ENCODE measurements around the gene ALDH3B1.

Gene ALDH3B1

GRCh38 chr11:68026391-68027105 lies 16.4 kb downstream of the ALDH3B1 start:
- no peak for DNase-seq (ENCODE audit: low read depth in 1 of 2, low spot score in 1 of 2)
- in situ Hi-C loops (cut with HindIII; ENCODE audit: low pct_unique_long_range_greater_than_20kb, low sequenced_read_pairs): no loop called here
- no peak for TF ChIP-seq JUND (IDR thresholded peaks at IDR 0.05; ENCODE audit: low read depth)

- TF ChIP-seq JUND (IDR thresholded peaks at IDR 0.05; ENCODE audit: low read depth): no peak
- in situ Hi-C loops (cut with HindIII; ENCODE audit: low pct_unique_long_range_greater_than_20kb, low sequenced_read_pairs): no loop called here
- no peak for DNase-seq (ENCODE audit: low read depth in 1 of 2, low spot score in 1 of 2)
These were observed 17.5 kb downstream of the ALDH3B1 start for GRCh38 chr11:68027667-68028066.

DNA sequence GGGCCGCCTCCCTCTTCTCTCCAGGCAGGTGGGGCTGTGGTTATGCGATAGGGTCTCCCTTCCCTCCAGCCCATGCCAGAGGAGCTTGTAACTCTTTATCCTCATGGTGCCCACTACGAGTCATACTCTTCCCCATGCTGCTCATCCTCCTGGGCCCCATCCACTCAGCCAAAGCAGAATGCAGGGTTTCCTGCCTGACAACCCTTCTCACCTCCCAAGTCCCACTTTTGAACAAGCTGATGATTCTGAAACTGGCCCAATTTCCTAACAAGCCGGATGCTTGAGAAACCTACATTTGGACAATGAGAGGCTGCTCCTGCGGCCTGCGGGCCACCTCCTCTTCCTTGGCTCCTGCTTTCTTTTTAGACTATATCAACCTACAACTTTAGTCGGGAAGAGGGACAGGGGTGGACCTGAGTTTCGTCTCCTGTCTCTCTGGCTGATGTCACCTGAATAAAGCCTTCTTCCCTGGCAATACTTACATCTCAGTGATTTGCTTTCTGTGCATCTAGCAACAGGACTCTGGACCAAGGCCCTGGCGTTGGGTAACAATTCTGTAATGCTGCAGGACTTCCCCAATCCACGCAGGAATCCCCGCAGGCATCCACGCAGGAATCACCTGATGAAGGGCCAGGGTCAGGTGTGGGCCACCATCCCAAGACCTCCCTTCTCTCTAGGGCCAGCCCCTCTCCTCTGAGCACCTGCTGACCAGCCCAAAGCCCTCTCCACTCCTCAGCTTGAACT lies 18.8 kb downstream of the ALDH3B1 start:
- no peak for DNase-seq (ENCODE audit: low read depth in 1 of 2, low spot score in 1 of 2)

DNA sequence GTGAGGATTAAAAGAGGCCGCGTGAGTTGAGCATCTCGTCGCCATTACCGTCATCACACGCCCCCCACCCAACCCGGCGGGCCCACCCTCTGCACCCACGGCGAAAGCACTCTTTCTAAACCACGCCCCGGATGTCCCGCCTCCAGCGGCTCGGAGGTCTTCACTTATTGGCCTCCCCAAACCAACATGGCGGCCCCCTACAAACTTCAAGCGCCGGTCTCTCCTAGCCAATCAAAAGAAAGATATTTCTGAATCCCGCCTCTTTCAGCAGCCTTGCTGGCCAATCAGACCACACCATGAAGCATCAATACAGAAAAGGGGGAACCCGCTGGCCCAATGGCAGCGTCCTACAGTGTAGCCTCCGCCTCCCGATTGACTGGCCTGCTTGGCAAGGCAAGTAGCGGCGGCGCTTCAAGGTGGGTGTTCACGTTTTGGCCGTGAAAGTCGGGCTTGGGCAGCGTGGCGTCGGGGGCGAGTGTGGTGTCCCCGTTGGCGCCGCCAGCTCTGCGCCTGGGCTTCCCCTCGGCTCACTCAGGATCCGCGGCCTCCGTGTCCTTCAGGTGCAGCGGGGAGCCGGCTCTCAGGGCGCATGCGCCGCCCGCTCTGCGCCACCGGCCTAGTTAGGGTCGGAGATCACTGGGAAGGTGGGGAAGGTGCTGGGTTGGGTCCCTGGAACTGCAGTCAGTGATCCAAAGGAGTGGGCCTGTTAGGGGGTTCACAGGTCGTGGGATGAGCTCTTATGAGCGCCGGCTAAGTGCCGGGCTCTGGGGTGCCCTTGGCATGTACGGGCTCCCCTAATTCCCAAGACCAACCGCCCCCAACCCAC lies 20.4 kb downstream of the ALDH3B1 start, which contains the start of gene NDUFS8:
NDUFS8 (plus strand) TSS at position 364 of the 826 bp plus-strand sequence. CDS start 1,471 bp downstream, outside the sequence.
- DNase-seq (ENCODE audit: low read depth in 1 of 2, low spot score in 1 of 2): peak; percentile 100
- no peak for TF ChIP-seq JUND (IDR thresholded peaks at IDR 0.05; ENCODE audit: low read depth)
- in situ Hi-C loops (cut with HindIII; ENCODE audit: low pct_unique_long_range_greater_than_20kb, low sequenced_read_pairs): no loop called here

More for the DNA sequence above, 18.8 kb downstream of the ALDH3B1 start:
- no peak for TF ChIP-seq JUND (IDR thresholded peaks at IDR 0.05; ENCODE audit: low read depth)
- in situ Hi-C loops (cut with HindIII; ENCODE audit: low pct_unique_long_range_greater_than_20kb, low sequenced_read_pairs): no loop called here

DNA sequence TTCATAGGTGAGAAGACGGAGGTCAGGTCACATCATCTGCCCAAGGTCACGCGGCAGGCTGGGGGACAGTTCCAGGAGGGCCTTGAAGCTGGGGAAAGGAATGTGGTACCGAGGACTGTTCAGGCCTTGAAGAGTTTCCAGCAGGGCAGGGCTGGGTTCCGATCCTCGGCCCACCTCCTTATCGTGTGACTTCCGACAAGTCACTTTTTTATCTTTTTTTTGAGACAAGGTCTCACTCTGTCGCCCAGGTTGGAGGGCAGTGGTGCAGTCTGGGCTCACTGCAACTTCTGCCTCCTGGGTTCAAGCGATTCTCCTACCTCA lies 21.0 kb downstream of the ALDH3B1 start:
- no peak for TF ChIP-seq JUND (IDR thresholded peaks at IDR 0.05; ENCODE audit: low read depth)
- no peak for DNase-seq (ENCODE audit: low read depth in 1 of 2, low spot score in 1 of 2)
- in situ Hi-C loops (cut with HindIII; ENCODE audit: low pct_unique_long_range_greater_than_20kb, low sequenced_read_pairs): no loop called here

- in situ Hi-C loops (cut with HindIII; ENCODE audit: low pct_unique_long_range_greater_than_20kb, low sequenced_read_pairs): no loop called here
- DNase-seq (ENCODE audit: low read depth in 1 of 2, low spot score in 1 of 2): no peak
- no peak for TF ChIP-seq JUND (IDR thresholded peaks at IDR 0.05; ENCODE audit: low read depth)
These were observed 21.9 kb downstream of the ALDH3B1 start for GRCh38 chr11:68032003-68032402.

DNA sequence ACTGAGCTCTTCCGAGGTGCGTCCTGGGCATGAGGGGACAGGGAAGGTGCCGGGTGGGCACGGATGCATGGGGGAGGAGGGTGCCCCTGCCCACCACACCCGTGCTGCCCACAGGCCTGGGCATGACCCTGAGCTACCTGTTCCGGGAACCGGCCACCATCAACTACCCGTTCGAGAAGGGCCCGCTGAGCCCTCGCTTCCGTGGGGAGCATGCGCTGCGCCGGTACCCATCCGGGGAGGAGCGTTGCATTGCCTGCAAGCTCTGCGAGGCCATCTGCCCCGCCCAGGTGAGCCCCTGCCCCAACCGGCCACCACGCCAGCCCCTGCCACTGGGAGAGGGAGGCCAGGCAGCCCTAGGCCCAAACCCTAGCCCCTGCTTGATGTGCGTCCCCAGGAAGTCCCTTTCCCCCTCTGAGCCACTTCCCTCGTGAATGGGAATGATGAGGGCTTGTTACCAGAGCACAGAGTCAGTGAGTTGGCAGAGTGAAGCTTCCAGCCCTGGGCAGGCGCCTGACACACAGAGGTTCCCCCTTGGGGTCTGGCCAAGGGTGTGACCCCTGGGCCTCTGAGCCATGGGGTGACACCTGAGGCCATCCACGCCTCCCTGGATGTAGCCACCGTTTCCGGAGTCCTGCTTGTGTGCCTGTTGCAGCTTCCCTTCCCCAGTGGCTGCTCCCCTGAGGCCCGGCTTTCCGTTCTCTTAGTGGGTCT lies 23.0 kb downstream of the ALDH3B1 start:
- TF ChIP-seq JUND (IDR thresholded peaks at IDR 0.05; ENCODE audit: low read depth): no peak
- in situ Hi-C loops (cut with HindIII; ENCODE audit: low pct_unique_long_range_greater_than_20kb, low sequenced_read_pairs): no loop called here
- DNase-seq (ENCODE audit: low read depth in 1 of 2, low spot score in 1 of 2): no peak

GRCh38 chr11:68033708-68034045 lies 23.6 kb downstream of the ALDH3B1 start:
- no peak for DNase-seq (ENCODE audit: low read depth in 1 of 2, low spot score in 1 of 2)
- no peak for TF ChIP-seq JUND (IDR thresholded peaks at IDR 0.05; ENCODE audit: low read depth)
- in situ Hi-C loops (cut with HindIII; ENCODE audit: low pct_unique_long_range_greater_than_20kb, low sequenced_read_pairs): no loop called here

- no peak for TF ChIP-seq JUND (IDR thresholded peaks at IDR 0.05; ENCODE audit: low read depth)
- DNase-seq (ENCODE audit: low read depth in 1 of 2, low spot score in 1 of 2): no peak
- in situ Hi-C loops (cut with HindIII; ENCODE audit: low pct_unique_long_range_greater_than_20kb, low sequenced_read_pairs): no loop called here
These were observed 25.2 kb downstream of the ALDH3B1 start for GRCh38 chr11:68035266-68035876.

- in situ Hi-C loops (cut with HindIII; ENCODE audit: low pct_unique_long_range_greater_than_20kb, low sequenced_read_pairs): no loop called here
- no peak for TF ChIP-seq JUND (IDR thresholded peaks at IDR 0.05; ENCODE audit: low read depth)
- DNase-seq (ENCODE audit: low read depth in 1 of 2, low spot score in 1 of 2): no peak
These were observed 26.1 kb downstream of the ALDH3B1 start for GRCh38 chr11:68036141-68036716.

GRCh38 chr11:68036717-68037239 lies 26.7 kb downstream of the ALDH3B1 start:
- in situ Hi-C loops (cut with HindIII; ENCODE audit: low pct_unique_long_range_greater_than_20kb, low sequenced_read_pairs): no loop called here
- DNase-seq (ENCODE audit: low read depth in 1 of 2, low spot score in 1 of 2): no peak
- no peak for TF ChIP-seq JUND (IDR thresholded peaks at IDR 0.05; ENCODE audit: low read depth)
